Stimulated activated naive B cell treated with anti-CD40 and anti-IgM and Interleukin-4, amounts not matched to agents 10 μg/mL and 1 μg/mL and 100 μg/mL, for 72 hours (primary cell): ENCODE measurements around the gene ELAVL1.
"Not testable (repeated sequence)": the region's sequence is repeated elsewhere in the genome, so short reads cannot be mapped to it uniquely, and the experiment has no call there.

Experiments
- ATAC-seq, 2 donors: fragments of 150-1000 bp; cut with Tn5 transposase; replicated peaks; 2 replicates each; pipeline ENCODE4 v1.10.0; 2021; ENCODE audit warnings: moderate library complexity in 1 of 2
- DNase-seq: peaks from one replicate; pipeline ENCODE4 v3.0.0; 2021
- H3K27ac Mint-ChIP-seq: one replicate; pipeline ENCODE4 v1.8.0; 2022; ENCODE audit warnings: mild to moderate bottlenecking, mixed read lengths
- H3K27me3 Mint-ChIP-seq, 2 donors: one replicate each; pipeline ENCODE4 v1.8.0; 2022; ENCODE audit warnings: mixed read lengths in 2 of 2
- H3K36me3 Mint-ChIP-seq, 2 donors: one replicate each; pipeline ENCODE4 v1.8.0; 2022; ENCODE audit warnings: mixed read lengths in 2 of 2, mild to moderate bottlenecking in 1 of 2
- H3K4me1 Mint-ChIP-seq, 2 donors: one replicate each; pipeline ENCODE4 v1.8.0; 2022; ENCODE audit warnings: mixed read lengths in 2 of 2, mild to moderate bottlenecking in 1 of 2
- H3K4me3 Mint-ChIP-seq, 2 donors: one replicate each; pipeline ENCODE4 v1.8.0; 2022; ENCODE audit warnings: mild to moderate bottlenecking in 2 of 2, mixed read lengths in 2 of 2, moderate library complexity in 1 of 2
- H3K9me3 Mint-ChIP-seq, 2 donors: one replicate each; pipeline ENCODE4 v1.8.0; 2022; ENCODE audit warnings: mixed read lengths in 2 of 2, mild to moderate bottlenecking in 1 of 2

ELAVL1 gene

GRCh38 chr19:7933828-7934725 lies 71.4 kb downstream of the ELAVL1 start:
- Mint-ChIP-seq H3K27ac (no peak overlapping the region), H3K9me3 (no peaks in the 10 kb centered on the region), H3K27me3 (no peaks in the 10 kb centered on the region), H3K36me3 (peaks cover 41 to 55% of the 10 kb centered on the region in 2 donors), H3K4me3 (no peak overlapping the region), H3K4me1 (peaks cover 4 to 12% of the 10 kb centered on the region in 2 donors)
- no peak for ATAC-seq
- DNase-seq, result no peak

- Mint-ChIP-seq H3K9me3 (no peaks in the 10 kb centered on the region), H3K36me3 (peaks cover 41 to 54% of the 10 kb centered on the region in 2 donors), H3K4me1 (peaks cover 1 to 10% of the 10 kb centered on the region in 2 donors), H3K4me3 (no peak overlapping the region), H3K27me3 (no peaks in the 10 kb centered on the region), H3K27ac (no peak overlapping the region)
- ATAC-seq (no peak), DNase-seq (no peak)
Measured at GRCh38 chr19:7933411-7933810, 72.0 kb downstream of the ELAVL1 start.

GRCh38 chr19:7932930-7933300 lies 72.5 kb downstream of the ELAVL1 start:
- H3K4me3 Mint-ChIP-seq, result no peak overlapping the region

GRCh38 chr19:7932276-7932929 lies 73.0 kb downstream of the ELAVL1 start:
- Mint-ChIP-seq H3K27me3 (no peaks in the 10 kb centered on the region), H3K36me3 (peaks cover 43 to 58% of the 10 kb centered on the region in 2 donors), H3K27ac (no peak overlapping the region), H3K9me3 (no peaks in the 10 kb centered on the region), H3K4me1 (peaks cover 2 to 18% of the 10 kb centered on the region in 2 donors), H3K4me3 (no peak overlapping the region)
- ATAC-seq (no peak), DNase-seq (no peak)

More at GRCh38 chr19:7932930-7933300, 72.5 kb downstream of the ELAVL1 start:
- no peak for DNase-seq
- H3K27me3 Mint-ChIP-seq, result no peaks in the 10 kb centered on the region
- H3K4me1 Mint-ChIP-seq, result peaks cover 3 to 13% of the 10 kb centered on the region in 2 donors
- no peaks in the 10 kb centered on the region for H3K9me3 Mint-ChIP-seq
- H3K36me3 Mint-ChIP-seq, result peaks cover 46 to 59% of the 10 kb centered on the region in 2 donors
- H3K27ac Mint-ChIP-seq, result no peak overlapping the region
- ATAC-seq, result no peak

GRCh38 chr19:7931221-7932061 lies 74.0 kb downstream of the ELAVL1 start:
- peaks cover 5 to 22% of the 10 kb centered on the region in 2 donors for H3K4me1 Mint-ChIP-seq
- no peak overlapping the region for H3K27ac Mint-ChIP-seq
- ATAC-seq, result no peak
- DNase-seq, result no peak
- peaks cover 40 to 60% of the 10 kb centered on the region in 2 donors for H3K36me3 Mint-ChIP-seq
- H3K9me3 Mint-ChIP-seq, result no peaks in the 10 kb centered on the region
- H3K27me3 Mint-ChIP-seq, result no peaks in the 10 kb centered on the region
- no peak overlapping the region for H3K4me3 Mint-ChIP-seq

- no peak for ATAC-seq
- Mint-ChIP-seq H3K9me3 (no peaks in the 10 kb centered on the region), H3K36me3 (peaks cover 38 to 56% of the 10 kb centered on the region in 2 donors), H3K4me3 (no peak overlapping the region), H3K4me1 (peaks cover 8 to 25% of the 10 kb centered on the region in 2 donors), H3K27me3 (no peaks in the 10 kb centered on the region), H3K27ac (no peak overlapping the region)
- no peak for DNase-seq
Measured at GRCh38 chr19:7930765-7931164, 74.7 kb downstream of the ELAVL1 start.

- H3K9me3 Mint-ChIP-seq, DNase-seq, ATAC-seq, H3K27ac Mint-ChIP-seq, H3K4me3 Mint-ChIP-seq, H3K27me3 Mint-ChIP-seq: not testable (repeated sequence)
- Mint-ChIP-seq H3K36me3 (peaks cover 37 to 53% of the 10 kb centered on the region in 2 donors), H3K4me1 (peaks cover 9 to 29% of the 10 kb centered on the region in 2 donors)
Measured at GRCh38 chr19:7930030-7930429, 75.4 kb downstream of the ELAVL1 start.

GRCh38 chr19:7928741-7929701 lies 76.4 kb downstream of the ELAVL1 start:
- Mint-ChIP-seq H3K27ac (peak overlapping the region; percentile 21), H3K4me1 (peaks cover 12 to 30% of the 10 kb centered on the region in 2 donors), H3K36me3 (peaks cover 33 to 50% of the 10 kb centered on the region in 2 donors), H3K4me3 (no peak overlapping the region), H3K27me3 (peaks cover 0 to 8% of the 10 kb centered on the region in 2 donors), H3K9me3 (no peaks in the 10 kb centered on the region)
- ATAC-seq, result peak; percentile 57
- DNase-seq, result peak; percentile 57

GRCh38 chr19:7928334-7928706 lies 77.1 kb downstream of the ELAVL1 start:
- no peak for DNase-seq
- H3K4me3 Mint-ChIP-seq, result no peak overlapping the region
- no peak for ATAC-seq
- peak overlapping the region; percentile 47 for H3K27ac Mint-ChIP-seq
- peaks cover 12 to 30% of the 10 kb centered on the region in 2 donors for H3K4me1 Mint-ChIP-seq
- no peaks in the 10 kb centered on the region for H3K9me3 Mint-ChIP-seq
- H3K27me3 Mint-ChIP-seq, result peaks cover 0 to 8% of the 10 kb centered on the region in 2 donors
- peaks cover 32 to 48% of the 10 kb centered on the region in 2 donors for H3K36me3 Mint-ChIP-seq

GRCh38 chr19:7927605-7928333 lies 77.7 kb downstream of the ELAVL1 start:
- Mint-ChIP-seq H3K36me3 (peaks cover 36 to 49% of the 10 kb centered on the region in 2 donors), H3K4me3 (no peak overlapping the region), H3K27ac (no peak overlapping the region), H3K9me3 (no peaks in the 10 kb centered on the region), H3K4me1 (peaks cover 14 to 30% of the 10 kb centered on the region in 2 donors), H3K27me3 (peaks cover 0 to 8% of the 10 kb centered on the region in 2 donors)
- DNase-seq (no peak), ATAC-seq (no peak)

- ATAC-seq (no peak), DNase-seq (no peak)
- Mint-ChIP-seq H3K4me1 (peaks cover 18 to 35% of the 10 kb centered on the region in 2 donors), H3K36me3 (peaks cover 36 to 51% of the 10 kb centered on the region in 2 donors), H3K4me3 (peak overlapping the region; percentile 80 to 81), H3K9me3 (no peaks in the 10 kb centered on the region), H3K27me3 (peaks cover 0 to 8% of the 10 kb centered on the region in 2 donors), H3K27ac (peak overlapping the region; percentile 86)
Measured at GRCh38 chr19:7926727-7927604, 78.5 kb downstream of the ELAVL1 start.
